Lower leg skin (tissue), 4 donors: ENCODE data around the gene GNB2. TPM values are rescaled to one million over a fixed set of nuclear protein-coding genes. Genes with fewer than 3 reads are reported as not detected.
"Not testable (repeated sequence)": the region's sequence is repeated elsewhere in the genome, so short reads cannot be mapped to it uniquely, and the experiment has no call there.

Experiments used
- DNase-seq, 2 donors: peaks; one replicate each; pipeline ENCODE4 v3.0.0-alpha.2; 2019; ENCODE audit warnings: low spot score in 2 of 2
- H3K4me3 ChIP-seq: fragments of 200-600 bp; sonication (generic); 2 replicates; pipeline ENCODE4 v1.5.1; 2017; ENCODE audit warnings: mild to moderate bottlenecking, low read depth; ENCODE audit not compliant: poor library complexity, severe bottlenecking
- CTCF ChIP-seq, 3 donors: fragments of 450-650 bp; IDR thresholded peaks; one replicate each; pipeline ENCODE4 v1.5.1; 2016; ENCODE audit warnings: antibody characterized with exemption in 3 of 3, mild to moderate bottlenecking in 3 of 3, moderate library complexity in 2 of 3
- POLR2A ChIP-seq, 2 donors: fragments of 450-650 bp; IDR thresholded peaks; one replicate each; pipeline ENCODE4 v1.6.1; 2016 to 2017; ENCODE audit warnings: antibody characterized with exemption in 2 of 2, mild to moderate bottlenecking in 1 of 2, moderate library complexity in 1 of 2
- WGBS, 2 donors: methylation state at CpG; one replicate each; pipeline ENCODE4 v1.1.5; 2018; 5-methylcytosine and 5-hydroxymethylcytosine counted together
- intact Hi-C: fragments of 100-400 bp; cut with DNase I; formaldehyde crosslinking; loops from one replicate; pipeline ENCODE4 v1.15.0; 2023; ENCODE audit warnings: low total_unique reads
- total RNA-seq, 4 donors: library from RNA; depleted of rRNA; stranded (reverse); fragments of >200 nt; gene quantifications; one replicate each; pipeline ENCODE4 v1.1.0, GENCODE V29; 2016

The GNB2 gene
- total RNA-seq, 4 donors from 2014 or later: 309 to 439 (median 353) TPM

- intact Hi-C loops: no loop called here
- DNase-seq: no peak
- WGBS, 2 donors: 90 to 95% methylated on average over 4 of the region's 4 CpGs
- no peak overlapping the region for H3K4me3 ChIP-seq
- TF ChIP-seq CTCF (IDR thresholded peaks at IDR 0.05) (no peak), POLR2A (IDR thresholded peaks at IDR 0.05) (no peak)
Observed at GRCh38 chr7:100710452-100710851, 36.9 kb downstream of the GNB2 start.

GRCh38 chr7:100711369-100711768 is 37.8 kb downstream of the GNB2 start:
- no peak for TF ChIP-seq CTCF (IDR thresholded peaks at IDR 0.05)
- no peak for TF ChIP-seq POLR2A (IDR thresholded peaks at IDR 0.05)
- WGBS, 2 donors: 82 to 86% methylated on average over 11 of the region's 11 CpGs
- no peak overlapping the region for H3K4me3 ChIP-seq
- DNase-seq: no peak
- intact Hi-C loops: no loop called here

- no peak overlapping the region for H3K4me3 ChIP-seq
- intact Hi-C loops: no loop called here
- 66 to 74% methylated on average over 8 of the region's 8 CpGs for WGBS, 2 donors
- TF ChIP-seq CTCF (IDR thresholded peaks at IDR 0.05): no peak
- TF ChIP-seq POLR2A (IDR thresholded peaks at IDR 0.05): no peak
- no peak for DNase-seq
Observed at GRCh38 chr7:100714725-100715124, 41.2 kb downstream of the GNB2 start.

GRCh38 chr7:100717073-100717472 is 43.5 kb downstream of the GNB2 start:
- intact Hi-C loops, DNase-seq, H3K4me3 ChIP-seq: not testable (repeated sequence)
- 97 to 100% methylated on average over 2 of the region's 2 CpGs for WGBS, 2 donors

- intact Hi-C loops: no loop called here
- TF ChIP-seq POLR2A (IDR thresholded peaks at IDR 0.05) (no peak), CTCF (IDR thresholded peaks at IDR 0.05) (no peak)
- no peak for DNase-seq
- WGBS, 2 donors: 44 to 46% methylated on average over 8 of the region's 8 CpGs
- no peak overlapping the region for H3K4me3 ChIP-seq
Observed at GRCh38 chr7:100719523-100720278, 46.2 kb downstream of the GNB2 start.

GRCh38 chr7:100720279-100720670 is 46.7 kb downstream of the GNB2 start, which contains the start of gene EPO:
Gene EPO, plus strand, starts transcription at chr7:100720468. Its CDS starts 513 bp downstream, at chr7:100720981.
- no peak for DNase-seq
- 3 to 4% methylated on average over 10 to 19 of the region's 21 CpGs for WGBS, 2 donors
- TF ChIP-seq POLR2A (IDR thresholded peaks at IDR 0.05) (no peak), CTCF (IDR thresholded peaks at IDR 0.05) (no peak)
- intact Hi-C loops: no loop called here
- H3K4me3 ChIP-seq: no peak within 1 kb of the TSS
